Spinal cord (tissue), 10 donors: ENCODE results near the gene TENM3. TPM values are rescaled to one million over a fixed set of nuclear protein-coding genes. Genes with fewer than 3 reads are reported as not detected.
A peak's percentile ranks its signal among the peaks of the same experiment; 100 is the strongest.

Experiments
- DNase-seq, 6 donors: peaks; one replicate each; pipeline versions ENCODE4 v3.0.0 to v3.0.0-alpha.2; 2013 to 2015; ENCODE audit warnings: low spot score in 6 of 6, low read depth in 4 of 6
- H3K27ac ChIP-seq: one replicate; pipeline ENCODE4 v1.5.1; 2013; ENCODE audit warnings: low read depth, low read length, control low read depth
- H3K27me3 ChIP-seq: one replicate; pipeline ENCODE4 v1.6.1; 2013; ENCODE audit warnings: low read length; ENCODE audit not compliant: control insufficient read depth, insufficient read depth
- H3K36me3 ChIP-seq: one replicate; pipeline ENCODE4 v1.6.1; 2013; ENCODE audit warnings: low read length; ENCODE audit not compliant: control insufficient read depth, insufficient read depth
- H3K4me1 ChIP-seq: one replicate; pipeline ENCODE4 v1.6.1; 2013; ENCODE audit warnings: low read length; ENCODE audit not compliant: control insufficient read depth, insufficient read depth
- H3K4me3 ChIP-seq: one replicate; pipeline ENCODE4 v1.5.1; 2013; ENCODE audit warnings: low read depth, low read length, control low read depth
- H3K9me3 ChIP-seq: one replicate; pipeline ENCODE4 v1.6.1; 2013; ENCODE audit warnings: low read length; ENCODE audit not compliant: control insufficient read depth, insufficient read depth
- WGBS: methylation state at CpG from one replicate; pipeline ENCODE4 v1.1.5; 2013; ENCODE audit warnings: missing lambda C conversion rate; ENCODE audit not compliant: insufficient coverage; 5-methylcytosine and 5-hydroxymethylcytosine counted together
- polyA plus RNA-seq, 2 donors: library from polyadenylated mRNA; unstranded; fragments of 120-200 nt; gene quantifications; one replicate each; pipeline ENCODE4 v1.2.1, GENCODE V29; 2013; ENCODE audit not compliant: insufficient read length in 2 of 2
- total RNA-seq, 2 donors: library from RNA; depleted of rRNA in 1 of 2; stranded (reverse); fragments of 120-200 nt in 1 of 2; fragments of >200 nt in 1 of 2; gene quantifications; one replicate each; pipeline versions ENCODE4 v1.2.3 to v1.2.4, GENCODE V29; 2013 to 2014
- donor health status: healthy.

The TENM3 gene
- total and polyA plus RNA-seq, 4 donors = 25.8 to 57.5 (median 38.7) TPM

DNA sequence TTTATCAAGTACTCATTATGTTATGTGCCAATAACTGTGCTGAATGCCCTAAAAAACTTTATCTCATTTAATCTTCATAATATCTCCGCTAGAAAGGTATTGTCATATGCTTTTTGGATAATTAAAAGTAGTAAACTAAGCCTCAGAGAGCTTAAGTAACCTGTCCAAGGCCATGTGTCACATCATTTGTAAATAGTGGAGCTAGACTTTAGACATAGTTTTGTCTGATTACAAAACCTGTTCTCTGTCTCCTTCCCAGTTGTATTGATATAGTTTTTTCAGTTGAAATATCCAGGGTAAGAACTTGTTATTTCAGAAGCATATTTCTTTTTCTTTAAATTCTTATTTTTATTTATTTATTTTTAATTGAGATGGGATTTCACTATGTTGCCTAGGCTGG lies 66.7 kb downstream of the TENM3 start:
- no CpG with 5 or more reads among the region's 1 CpG for WGBS
- DNase-seq = no peak
- Histone ChIP-seq H3K27me3 (no peaks in the 10 kb centered on the region), H3K9me3 (peaks cover 4% of the 10 kb centered on the region), H3K36me3 (no peaks in the 10 kb centered on the region), H3K4me3 (no peak overlapping the region), H3K4me1 (peaks cover 7% of the 10 kb centered on the region), H3K27ac (no peak overlapping the region)

DNA sequence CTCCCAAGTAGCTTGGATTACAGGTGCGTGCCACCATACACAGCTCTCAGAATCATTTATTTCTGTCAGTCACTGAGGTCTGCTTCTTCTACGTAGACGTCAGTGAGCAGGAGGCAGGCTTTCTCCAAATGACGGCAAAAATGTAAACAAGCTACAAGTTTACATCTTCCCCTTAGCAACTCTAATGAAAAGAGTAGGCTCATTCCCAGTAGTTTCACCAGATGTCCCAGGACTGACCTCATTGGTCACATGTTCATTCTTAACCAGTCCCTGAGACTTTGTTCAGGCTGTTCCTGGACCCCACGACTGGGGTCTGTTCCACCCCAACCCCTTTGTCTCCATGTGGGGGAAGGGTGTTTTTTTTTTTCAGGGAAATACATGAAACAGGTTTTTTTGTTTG lies 67.1 kb downstream of the TENM3 start:
- no peaks in the 10 kb centered on the region for H3K27me3 ChIP-seq
- no peak overlapping the region for H3K4me3 ChIP-seq
- peaks cover 7% of the 10 kb centered on the region for H3K4me1 ChIP-seq
- whole genome bisulfite sequencing = 71% methylated on average over 4 of the region's 5 CpGs
- no peak overlapping the region for H3K27ac ChIP-seq
- peaks cover 4% of the 10 kb centered on the region for H3K9me3 ChIP-seq
- no peaks in the 10 kb centered on the region for H3K36me3 ChIP-seq
- DNase-seq = no peak

DNA sequence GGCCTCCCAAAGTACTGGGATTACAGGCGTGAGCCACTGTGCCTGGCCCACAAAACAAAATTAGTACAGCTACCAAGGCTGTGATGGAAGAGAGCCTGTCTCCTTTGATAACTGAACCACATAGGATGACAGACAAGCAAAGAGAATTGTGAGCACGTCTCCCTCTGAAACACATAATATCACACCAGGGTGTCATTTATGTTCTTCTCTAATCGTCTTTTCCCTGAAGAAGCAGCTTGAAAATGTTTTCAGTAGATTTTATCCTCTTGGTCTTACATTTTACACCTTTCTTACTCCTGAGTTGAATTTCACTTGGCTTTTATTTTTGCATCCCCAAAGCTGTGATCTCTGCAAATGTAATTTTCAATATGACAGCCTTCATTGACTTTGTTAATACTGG lies 67.8 kb downstream of the TENM3 start:
- WGBS = 59% methylated on average over 3 of the region's 3 CpGs
- peak in 1 of 6 donors; percentile 61 for DNase-seq
- Histone ChIP-seq H3K36me3 (no peaks in the 10 kb centered on the region), H3K27ac (no peak overlapping the region), H3K9me3 (peaks cover 4% of the 10 kb centered on the region), H3K4me1 (peaks cover 7% of the 10 kb centered on the region), H3K4me3 (no peak overlapping the region), H3K27me3 (no peaks in the 10 kb centered on the region)

DNA sequence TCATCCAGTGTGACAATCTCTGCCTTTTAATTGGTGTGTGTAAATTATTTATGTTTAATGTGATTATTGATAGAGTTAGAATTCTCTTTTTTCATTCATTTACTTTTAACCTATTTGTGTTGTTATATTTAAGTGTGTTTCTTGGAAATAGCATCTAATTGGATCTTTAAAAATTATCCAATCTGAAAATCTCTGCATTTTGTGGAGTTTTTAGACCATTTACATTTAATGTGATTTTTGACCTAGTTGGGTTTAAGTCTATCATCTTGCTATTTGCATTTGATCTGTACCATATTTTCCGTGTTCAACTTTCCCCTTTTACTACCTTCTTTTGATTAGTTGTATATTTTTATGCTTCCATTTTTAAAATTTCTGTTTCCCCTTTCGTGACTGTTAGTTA lies 71.3 kb downstream of the TENM3 start:
- Histone ChIP-seq H3K4me1 (no peaks in the 10 kb centered on the region), H3K9me3 (peaks cover 4% of the 10 kb centered on the region), H3K27me3 (no peaks in the 10 kb centered on the region), H3K36me3 (no peaks in the 10 kb centered on the region), H3K27ac (no peak overlapping the region), H3K4me3 (no peak overlapping the region)
- no peak for DNase-seq
- WGBS = no CpG with 5 or more reads among the region's 2 CpGs

DNA sequence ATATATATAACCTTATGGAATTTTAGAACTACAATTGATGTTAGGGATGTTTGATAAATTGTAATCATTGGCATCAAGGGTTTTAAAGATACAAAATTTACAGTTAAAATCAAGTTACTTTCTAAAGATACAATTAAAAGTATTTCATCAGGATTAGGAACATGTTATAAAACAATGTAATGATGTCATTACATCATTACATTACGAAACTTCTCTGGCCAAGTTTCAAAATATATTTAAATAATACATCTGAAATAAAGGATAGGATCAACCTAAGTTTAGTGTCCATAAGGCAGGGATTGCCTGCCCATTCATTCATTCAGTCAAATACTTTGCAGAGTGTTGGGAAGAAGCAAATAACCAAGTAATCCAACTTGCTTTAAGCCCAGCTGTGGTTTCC lies 75.1 kb downstream of the TENM3 start:
- H3K4me1 ChIP-seq = no peaks in the 10 kb centered on the region
- no peak overlapping the region for H3K4me3 ChIP-seq
- no peaks in the 10 kb centered on the region for H3K36me3 ChIP-seq
- peaks cover 4% of the 10 kb centered on the region for H3K9me3 ChIP-seq
- H3K27me3 ChIP-seq = no peaks in the 10 kb centered on the region
- no peak overlapping the region for H3K27ac ChIP-seq
- WGBS = no CpG with 5 or more reads among the region's 1 CpG
- no peak for DNase-seq

DNA sequence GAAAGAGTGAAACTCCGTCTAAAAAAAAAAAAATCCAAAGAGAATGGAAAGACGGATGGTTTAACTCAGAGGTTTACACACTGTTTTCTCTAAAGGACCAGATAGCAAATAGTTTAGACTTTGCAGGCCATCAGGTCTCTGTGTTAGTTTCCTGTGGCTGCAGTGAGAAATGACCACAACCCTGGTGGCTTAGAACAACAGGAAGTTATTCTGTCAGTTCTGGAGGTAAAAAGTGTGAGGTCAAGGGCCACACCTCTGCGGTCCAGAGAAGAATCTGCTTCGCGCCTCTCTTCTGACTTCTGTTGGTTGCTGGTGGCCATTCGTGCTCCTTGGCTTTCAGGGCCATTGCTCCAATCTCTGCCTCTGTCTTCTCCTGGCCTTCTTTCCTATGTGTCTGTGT lies 76.9 kb downstream of the TENM3 start:
- H3K9me3 ChIP-seq = no peaks in the 10 kb centered on the region
- 93% methylated on average over 5 of the region's 6 CpGs for WGBS
- no peaks in the 10 kb centered on the region for H3K36me3 ChIP-seq

DNA sequence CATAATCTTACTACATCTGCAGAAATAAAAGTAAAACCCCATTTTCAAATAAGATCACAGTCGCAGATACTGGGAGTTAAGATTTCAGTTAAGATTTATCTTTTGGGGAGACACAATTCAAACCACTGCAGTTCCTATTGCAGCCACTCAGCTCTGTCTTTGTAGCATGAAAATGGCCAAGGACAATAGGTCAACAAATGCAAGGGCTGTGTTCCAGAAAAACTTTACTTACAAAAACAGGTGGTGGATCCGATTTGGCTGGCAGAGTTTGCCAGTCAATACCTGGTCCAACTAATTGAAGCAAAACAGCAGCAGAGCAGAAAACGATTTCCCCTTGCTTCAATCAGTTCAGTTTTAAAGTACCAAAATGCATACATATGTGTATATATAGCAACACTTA lies 77.4 kb downstream of the TENM3 start:
- no peaks in the 10 kb centered on the region for H3K4me1 ChIP-seq
- no peak overlapping the region for H3K27ac ChIP-seq
- H3K4me3 ChIP-seq = no peak overlapping the region
- H3K9me3 ChIP-seq = no peaks in the 10 kb centered on the region
- no peak for DNase-seq
- H3K27me3 ChIP-seq = no peaks in the 10 kb centered on the region
- WGBS = 50% methylated on average over 1 of the region's 3 CpGs
- H3K36me3 ChIP-seq = no peaks in the 10 kb centered on the region

More for the DNA sequence above, 76.9 kb downstream of the TENM3 start:
- Histone ChIP-seq H3K27ac (no peak overlapping the region), H3K4me1 (no peaks in the 10 kb centered on the region), H3K27me3 (no peaks in the 10 kb centered on the region), H3K4me3 (no peak overlapping the region)
- no peak for DNase-seq

DNA sequence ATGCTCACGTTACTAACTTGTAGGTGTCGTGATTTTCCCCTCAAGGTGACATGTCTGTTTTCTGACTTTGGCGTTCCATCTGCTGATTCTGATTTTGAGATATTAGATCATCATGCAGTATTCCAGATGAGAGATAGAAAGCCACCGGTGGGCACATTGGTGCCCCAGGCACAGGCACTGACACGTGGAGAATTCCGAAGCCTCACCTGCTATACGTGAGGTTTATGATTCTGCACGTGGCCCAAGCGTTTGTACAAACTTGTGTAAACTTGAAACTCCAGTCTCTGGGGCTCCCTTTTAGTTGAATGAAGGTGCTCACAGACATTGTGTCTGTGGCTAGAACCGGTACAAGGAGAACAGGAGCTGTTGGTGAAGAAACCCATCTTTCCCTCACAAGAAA lies 81.1 kb downstream of the TENM3 start:
- Histone ChIP-seq H3K4me3 (no peak overlapping the region), H3K4me1 (no peaks in the 10 kb centered on the region), H3K27me3 (no peaks in the 10 kb centered on the region), H3K27ac (no peak overlapping the region), H3K9me3 (no peaks in the 10 kb centered on the region), H3K36me3 (no peaks in the 10 kb centered on the region)
- 89% methylated on average over 10 of the region's 10 CpGs for WGBS
- DNase-seq = no peak

DNA sequence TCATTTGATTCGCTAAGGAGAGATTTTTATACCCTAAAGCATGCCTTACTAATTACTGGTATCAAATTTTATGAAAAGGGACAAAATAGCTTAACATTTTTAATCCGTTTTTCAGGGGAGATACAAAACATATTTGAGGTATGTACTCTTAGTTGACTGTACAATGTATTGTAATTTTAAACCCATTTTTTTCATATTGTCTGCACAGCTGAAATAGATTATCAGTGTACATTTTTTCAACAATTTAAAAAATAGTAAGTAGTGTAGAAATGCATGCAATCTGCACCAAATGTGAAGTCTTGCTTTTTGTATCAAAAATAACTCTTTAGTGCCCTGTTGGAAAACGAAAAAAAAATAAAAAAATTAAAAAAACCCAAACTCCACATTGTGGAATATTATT lies 82.2 kb downstream of the TENM3 start:
- H3K27ac ChIP-seq = no peak overlapping the region
- H3K4me1 ChIP-seq = no peaks in the 10 kb centered on the region
- no peak for DNase-seq

DNA sequence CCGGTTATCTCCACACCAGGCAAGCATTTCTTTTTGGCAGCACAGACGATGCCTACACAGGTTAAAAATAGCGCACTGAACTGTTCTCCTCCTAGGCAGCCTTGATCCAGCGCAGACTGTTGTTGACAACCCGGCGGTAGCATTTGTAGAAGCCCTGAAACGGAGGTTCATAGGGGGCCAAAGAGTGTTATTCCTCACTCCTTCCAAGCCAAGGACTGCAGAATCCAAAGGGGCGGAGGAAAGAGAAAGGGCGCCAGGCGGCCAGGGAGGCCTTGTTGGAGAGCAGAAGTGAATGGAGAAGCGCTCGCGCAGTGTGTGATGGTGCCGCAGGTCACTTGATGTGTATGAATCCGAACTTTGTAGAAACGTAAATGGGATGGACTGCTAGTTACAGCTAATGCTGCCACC lies 82.7 kb downstream of the TENM3 start:
- H3K27ac ChIP-seq = no peak overlapping the region
- H3K4me1 ChIP-seq = no peaks in the 10 kb centered on the region
- H3K9me3 ChIP-seq = no peaks in the 10 kb centered on the region
- WGBS = 95% methylated on average over 10 of the region's 16 CpGs
- no peak for DNase-seq
- H3K36me3 ChIP-seq = no peaks in the 10 kb centered on the region
- H3K27me3 ChIP-seq = no peaks in the 10 kb centered on the region
- no peak overlapping the region for H3K4me3 ChIP-seq

More for the DNA sequence above, 82.2 kb downstream of the TENM3 start:
- no peak overlapping the region for H3K4me3 ChIP-seq
- H3K36me3 ChIP-seq = no peaks in the 10 kb centered on the region
- H3K27me3 ChIP-seq = no peaks in the 10 kb centered on the region
- no peaks in the 10 kb centered on the region for H3K9me3 ChIP-seq
- 80% methylated on average over 1 of the region's 3 CpGs for WGBS
